GDM1 (cell line): Measurements from ENCODE around the gene ARHGAP8.

Experiments
- DNase-seq: peaks from one replicate; lab custom pipeline; 2025; lab: John Stamatoyannopoulos, UW

Gene ARHGAP8

DNA sequence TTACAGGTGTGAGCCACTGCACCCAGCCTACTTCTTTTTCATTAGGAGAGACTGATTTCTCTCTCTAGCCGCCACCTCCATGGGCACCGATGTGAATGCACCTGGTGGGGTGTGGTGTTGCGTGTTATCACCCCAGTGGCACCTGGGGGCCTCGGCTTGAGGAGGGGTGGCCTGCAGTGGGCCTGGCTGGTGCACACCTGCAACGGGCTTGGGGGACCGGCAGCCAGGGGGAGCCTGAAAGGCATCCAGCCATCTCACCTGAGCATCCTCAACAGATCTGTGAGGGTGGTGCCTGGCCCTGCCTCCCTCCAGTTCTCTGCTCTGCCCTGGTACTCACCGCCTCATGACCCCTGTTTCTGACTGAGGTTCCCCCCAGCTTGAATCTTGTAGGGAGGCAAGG, 108.9 kb downstream of the ARHGAP8 start:
- DNase-seq: no peak

DNA sequence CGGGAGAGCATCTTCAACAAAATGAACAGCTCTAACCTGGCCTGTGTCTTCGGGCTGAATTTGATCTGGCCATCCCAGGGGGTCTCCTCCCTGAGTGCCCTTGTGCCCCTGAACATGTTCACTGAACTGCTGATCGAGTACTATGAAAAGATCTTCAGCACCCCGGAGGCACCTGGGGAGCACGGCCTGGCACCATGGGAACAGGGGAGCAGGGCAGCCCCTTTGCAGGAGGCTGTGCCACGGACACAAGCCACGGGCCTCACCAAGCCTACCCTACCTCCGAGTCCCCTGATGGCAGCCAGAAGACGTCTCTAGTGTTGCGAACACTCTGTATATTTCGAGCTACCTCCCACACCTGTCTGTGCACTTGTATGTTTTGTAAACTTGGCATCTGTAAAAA, 109.9 kb downstream of the ARHGAP8 start:
- no peak for DNase-seq

DNA sequence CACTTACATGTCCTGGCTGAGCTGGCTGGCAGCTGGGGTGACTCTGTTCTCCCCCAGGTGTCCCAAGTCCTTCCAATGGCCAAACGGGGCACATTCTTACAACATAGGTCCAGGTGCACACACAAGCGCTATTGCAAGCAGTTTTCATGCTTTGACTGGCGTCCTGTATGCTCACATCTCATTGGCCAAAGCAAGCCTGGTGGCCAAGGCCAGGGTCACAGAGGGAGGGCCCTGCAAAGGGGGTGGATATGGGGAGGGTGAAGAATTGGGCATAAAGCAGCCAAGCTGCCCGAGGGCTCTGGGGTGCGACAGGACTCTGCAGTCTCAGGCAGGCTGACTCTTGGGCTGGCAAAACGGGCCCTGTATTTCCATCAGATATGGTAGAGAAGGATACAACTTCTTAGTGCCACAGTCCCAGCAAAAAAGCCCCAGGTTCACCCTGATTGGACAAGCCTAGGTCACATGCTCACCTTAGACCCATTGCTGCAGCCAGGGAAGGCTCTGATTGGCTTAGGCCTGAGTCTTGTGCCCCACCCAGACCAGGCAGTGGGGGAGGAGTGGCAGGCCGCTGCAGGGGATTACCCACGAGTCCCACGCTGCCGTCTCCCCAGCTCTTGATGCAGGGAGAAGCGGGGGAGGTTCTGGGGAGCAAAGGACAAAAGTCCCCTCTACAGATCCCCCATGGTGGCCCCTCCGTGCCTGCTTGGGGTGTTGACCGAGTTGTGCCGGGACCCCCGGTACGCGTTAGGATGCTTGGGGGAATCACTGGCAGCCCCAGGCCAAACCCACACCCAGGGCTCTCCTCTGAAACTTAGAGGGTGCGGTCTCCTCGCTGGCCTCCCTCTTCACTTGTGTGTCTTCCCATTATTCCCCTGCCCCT, 110.8 kb downstream of the ARHGAP8 start:
- DNase-seq: no peak

DNA sequence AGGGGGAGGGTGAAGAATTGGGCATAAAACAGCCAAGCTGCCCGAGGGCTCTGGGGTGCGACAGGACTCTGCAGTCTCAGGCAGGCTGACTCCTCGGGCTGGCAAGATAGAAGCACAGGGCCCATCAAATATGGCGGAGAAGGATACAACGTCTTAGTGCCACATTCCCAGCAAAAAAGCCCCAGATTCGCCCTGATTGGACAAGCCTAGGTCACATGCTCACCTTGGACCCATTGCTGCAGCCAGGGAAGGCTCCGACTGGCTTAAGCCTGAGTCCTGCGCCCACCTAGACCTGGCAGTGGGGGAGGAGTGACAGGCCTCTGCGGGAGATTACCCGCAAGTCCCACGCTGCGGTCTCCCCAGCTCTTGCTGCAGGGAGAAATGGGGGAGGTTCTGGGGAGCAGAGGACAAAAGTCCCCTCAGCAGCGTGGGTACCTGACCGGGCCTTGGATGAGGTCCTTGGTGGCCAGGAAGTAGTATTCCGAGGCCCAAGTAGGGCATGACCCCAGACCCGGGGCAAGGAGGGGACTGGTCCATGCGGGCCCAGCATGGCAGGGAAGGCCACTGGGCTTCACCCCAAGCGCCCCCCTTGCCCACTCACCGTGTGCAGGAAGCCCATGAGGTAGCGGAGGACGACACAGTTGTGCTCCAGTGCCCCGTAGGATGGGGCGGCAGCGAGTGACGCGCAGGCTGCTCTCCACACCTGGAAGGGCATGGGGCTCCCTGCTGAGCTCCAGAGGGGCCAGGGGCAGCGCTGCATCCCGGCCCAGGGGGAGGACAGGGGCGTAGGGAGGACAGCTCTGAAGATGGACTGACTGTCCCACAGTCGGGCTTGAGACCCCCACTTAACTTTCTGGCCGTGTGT, 113.0 kb downstream of the ARHGAP8 start:
- no peak for DNase-seq

DNA sequence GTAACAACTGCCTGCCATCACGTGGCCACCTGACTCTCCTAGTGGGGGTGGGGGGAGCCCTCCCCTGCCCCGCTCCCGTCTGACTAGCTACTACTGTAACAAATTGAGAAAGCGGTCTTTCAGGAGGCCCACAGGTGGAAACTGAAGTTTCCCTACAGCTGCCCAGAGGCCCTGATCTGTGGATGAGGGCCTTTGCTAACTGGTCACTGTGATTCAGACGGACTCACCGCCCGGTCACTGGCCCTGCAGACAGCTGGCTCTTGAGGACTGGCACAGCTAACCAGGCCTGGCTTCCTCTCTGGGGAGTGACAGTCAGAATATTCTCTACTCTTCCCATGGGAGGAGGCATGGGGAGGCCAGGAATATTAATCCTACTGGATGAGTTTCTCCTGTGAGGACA, 116.8 kb downstream of the ARHGAP8 start:
- DNase-seq: no peak

DNA sequence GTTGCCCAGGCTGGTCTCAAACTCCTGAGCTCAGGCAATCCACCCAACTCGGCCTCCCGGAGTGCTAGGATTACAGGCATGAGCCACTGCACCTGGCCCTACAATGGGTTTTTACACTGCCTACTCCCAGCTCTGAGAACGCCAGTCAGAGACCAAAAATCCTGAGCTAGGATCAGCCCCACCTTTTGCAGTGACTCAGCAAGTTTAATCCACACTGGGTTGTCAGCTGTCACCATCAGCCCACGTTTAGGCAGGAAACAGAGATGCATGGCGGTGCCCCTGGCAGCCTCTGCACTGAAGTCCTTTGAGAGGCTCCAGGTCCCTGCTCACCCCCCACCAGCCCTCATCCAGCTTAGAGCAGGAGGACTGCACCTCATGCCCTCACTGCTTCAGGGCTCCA, 117.6 kb downstream of the ARHGAP8 start:
- peak; percentile 63 for DNase-seq

DNA sequence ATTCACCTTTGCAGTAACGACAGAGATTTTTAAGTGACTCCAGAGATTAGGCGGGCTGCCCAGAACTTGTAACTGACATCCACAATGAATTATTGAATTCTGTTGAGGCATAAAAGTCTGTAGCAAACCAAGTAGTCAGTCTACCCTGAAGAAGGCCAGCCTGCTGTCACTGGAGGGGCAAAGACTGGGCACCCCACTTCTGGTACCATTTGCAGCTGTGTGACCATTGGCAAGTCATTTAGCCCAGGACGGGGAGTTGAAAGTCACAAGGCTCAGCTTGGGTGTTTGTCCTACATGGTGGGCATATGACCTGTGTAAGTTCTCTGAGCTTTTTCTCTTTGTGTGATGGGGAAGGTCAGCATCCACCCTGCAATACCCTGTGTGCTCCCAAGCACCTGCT, 119.4 kb downstream of the ARHGAP8 start:
- no peak for DNase-seq

DNA sequence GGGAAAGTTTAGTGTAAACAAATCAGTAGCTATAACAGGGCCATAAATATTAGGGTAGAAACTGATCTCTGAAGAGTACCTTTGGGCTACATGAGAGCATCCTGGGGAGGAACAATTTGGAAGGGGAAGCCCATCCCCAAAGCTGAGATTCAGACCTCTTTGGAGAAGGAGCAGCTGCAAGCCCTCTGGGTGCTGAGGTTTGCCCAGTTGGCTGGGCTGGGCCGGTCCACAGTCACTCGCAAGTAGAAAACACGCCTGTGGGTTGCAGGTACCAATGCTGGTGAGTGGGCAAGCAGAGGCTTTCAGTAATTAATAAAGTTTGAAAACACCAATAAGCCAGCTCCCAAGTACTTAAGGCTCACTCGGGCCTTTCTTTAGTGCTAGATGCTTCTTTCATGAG, 124.5 kb downstream of the ARHGAP8 start:
- DNase-seq: no peak

DNA sequence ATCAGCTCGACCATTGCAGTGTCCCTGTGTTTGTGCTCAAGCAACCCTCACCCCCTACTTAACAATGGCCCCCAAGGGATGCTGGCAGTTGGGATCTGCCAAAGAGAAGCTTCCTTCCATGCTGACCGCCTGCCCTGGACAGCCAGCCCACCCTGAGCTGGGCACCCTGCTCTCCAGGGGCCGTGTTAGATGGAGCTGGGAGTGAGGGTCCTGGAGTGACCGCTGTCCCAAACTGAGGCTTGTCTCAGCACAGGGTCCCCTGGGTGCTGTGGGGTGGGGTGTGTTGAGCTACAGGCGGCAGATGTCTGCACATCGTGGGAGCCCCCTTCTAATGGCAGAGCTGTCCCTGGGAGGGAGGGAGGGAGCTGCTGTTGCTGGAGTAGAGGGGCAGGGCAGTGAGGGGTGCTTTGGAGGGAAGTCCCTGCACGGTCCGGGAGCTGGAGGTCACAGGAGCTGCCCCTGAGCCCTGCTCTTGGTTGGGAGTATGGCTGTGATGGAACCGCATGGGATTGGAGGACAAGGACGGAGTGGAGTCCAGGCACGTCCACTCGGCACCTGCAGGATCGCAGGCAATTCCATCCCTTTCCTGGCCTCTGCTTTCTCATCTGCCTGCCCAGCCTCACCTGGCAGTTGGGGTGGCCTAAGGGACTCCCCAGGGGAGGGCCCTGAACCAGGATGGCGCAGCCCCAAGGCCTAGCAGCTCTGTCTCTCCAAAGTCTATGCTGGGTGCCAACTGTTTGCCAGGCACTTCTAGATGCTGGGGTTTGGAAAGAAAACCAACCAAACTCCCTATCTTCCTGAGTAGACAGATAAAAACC, 126.3 kb downstream of the ARHGAP8 start:
- DNase-seq: no peak

DNA sequence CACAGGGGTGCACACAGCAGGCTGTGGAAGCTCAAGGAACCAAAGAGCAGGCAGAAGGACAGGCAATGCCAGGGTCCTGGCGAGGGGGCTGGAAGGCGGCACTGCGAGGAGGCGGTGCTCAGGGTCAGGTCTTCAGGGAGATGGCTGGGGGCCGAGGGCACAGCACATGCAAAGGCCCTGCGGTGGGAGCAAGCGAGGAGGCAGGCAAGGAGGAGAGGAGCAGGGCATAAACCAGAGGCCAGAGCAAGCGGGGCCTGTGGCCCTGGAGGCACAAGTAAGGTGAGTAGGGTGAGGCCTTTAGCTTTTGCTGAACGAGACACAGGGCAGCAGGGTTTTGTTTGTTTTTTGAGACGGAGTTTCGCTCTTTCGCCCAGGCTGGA, 126.9 kb downstream of the ARHGAP8 start:
- DNase-seq: no peak

DNA sequence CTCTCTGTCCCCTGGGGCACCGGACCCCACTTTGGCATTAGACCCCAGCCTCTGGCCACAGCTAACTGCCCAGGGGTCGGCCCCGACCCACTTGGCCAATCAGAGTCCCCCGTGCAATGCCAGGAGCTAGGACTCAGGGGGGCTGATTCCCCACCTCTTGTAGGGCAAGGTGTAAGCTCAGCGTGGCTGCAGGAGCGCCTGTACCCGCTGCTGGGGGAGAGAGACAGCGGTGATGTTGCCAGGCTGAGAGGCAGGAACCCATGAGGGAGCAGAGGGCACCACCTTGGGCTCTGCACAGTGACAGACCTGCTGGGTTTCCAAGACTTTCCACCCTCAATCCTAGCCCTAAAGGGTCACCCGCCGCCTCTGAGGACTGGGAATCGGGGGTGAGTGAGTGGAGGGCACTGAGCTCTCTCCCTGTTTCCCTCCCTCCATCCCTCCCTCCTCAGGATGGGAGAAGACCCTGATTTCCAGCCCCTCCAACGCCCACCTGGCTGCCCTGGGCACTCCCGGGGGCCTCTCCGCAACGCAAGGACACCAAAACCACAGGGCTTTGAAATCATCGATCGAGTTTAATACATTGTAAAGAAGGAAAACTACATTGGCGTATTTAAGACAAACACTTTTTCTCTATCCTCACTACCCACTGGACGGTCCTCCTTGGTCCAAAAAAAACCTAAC, 128.4 kb downstream of the ARHGAP8 start:
- no peak for DNase-seq

DNA sequence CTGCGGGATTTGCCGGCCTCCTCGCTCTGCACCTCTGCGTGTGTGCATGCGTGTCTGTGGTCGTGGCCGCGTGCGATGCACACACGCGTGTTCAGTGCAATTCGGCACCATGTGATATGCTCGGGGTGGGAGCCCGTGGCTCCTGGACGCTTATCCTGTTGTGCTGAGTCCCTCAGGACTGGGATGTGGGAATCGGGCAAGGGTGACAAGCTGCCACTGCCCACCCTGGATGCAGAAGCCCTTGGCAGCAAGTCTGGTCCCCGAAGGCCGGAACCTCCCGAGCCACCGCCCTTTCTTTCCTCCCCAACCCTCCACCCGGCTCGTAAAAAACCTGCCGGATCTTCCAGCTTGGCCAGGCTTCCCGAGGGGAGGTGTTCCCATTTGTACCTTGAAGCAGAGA, 129.2 kb downstream of the ARHGAP8 start:
- DNase-seq: no peak

DNA sequence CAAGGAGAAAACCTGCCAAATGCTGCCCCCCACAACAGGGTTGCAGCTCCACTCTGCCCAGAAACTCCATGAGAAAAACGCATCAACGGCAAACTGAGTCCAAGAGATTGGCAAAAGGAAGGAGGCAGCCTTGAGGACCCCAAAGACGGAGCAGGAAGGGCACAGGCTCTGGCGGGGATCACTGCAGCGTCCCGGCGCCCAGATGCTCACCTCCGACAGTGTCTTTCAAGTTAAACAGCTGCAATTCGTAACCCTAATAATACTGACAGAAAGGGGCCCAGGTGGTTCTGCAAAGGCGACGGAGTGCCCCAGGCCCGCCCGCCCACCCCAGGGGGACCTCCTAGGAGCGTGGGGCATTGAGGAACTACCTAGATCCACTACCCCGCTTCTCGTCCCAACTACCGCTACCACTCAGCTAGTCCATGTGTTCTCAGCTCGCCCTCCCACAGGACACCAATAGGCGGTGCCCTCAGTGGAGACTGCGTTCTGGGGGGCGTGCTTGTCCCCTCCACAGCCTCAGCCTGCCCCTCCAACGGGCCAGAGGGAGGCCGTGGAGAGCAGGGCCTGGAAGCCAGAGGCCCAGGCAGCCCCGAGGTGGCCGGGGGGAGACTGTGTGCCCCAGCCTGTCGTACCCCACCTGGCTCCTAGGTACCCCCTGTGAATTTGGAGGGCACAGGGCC, 130.0 kb downstream of the ARHGAP8 start:
- no peak for DNase-seq

DNA sequence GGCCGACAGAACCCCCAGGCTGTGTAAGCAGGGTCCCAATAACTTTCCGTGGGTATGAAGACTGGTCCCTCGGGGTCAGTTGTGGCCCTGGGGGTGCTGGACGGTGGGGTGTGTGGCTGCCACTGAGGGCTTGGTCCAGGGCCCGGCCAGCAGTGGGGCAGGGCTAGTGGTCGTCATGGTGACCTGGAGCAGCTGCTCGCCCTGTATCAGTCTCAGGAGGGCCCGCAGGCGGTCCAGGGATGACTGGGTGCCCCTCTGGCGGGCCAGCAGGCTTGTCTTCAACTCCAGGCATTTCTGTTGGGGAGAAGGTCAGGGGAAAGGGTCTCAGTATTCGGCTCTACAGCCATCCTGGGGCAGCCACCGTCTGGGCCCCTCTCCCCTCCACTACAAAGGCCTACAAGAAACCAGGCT, 130.6 kb downstream of the ARHGAP8 start:
- DNase-seq: no peak

DNA sequence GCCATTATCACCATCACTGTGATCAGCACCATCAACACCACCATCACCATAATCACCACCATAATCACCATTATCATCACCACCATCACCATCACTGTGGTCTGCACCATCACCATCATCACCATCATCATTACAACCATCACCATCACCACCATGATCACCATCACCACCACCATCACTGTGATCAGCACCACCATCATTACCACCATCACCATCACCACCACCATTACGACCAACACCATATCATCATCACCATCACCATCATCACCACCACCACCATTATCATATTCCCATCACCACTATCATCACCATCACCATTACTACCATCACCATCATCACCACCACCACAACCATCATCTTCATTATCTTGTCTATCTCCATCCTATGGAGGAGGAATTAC, 132.2 kb downstream of the ARHGAP8 start:
- DNase-seq: no peak

DNA sequence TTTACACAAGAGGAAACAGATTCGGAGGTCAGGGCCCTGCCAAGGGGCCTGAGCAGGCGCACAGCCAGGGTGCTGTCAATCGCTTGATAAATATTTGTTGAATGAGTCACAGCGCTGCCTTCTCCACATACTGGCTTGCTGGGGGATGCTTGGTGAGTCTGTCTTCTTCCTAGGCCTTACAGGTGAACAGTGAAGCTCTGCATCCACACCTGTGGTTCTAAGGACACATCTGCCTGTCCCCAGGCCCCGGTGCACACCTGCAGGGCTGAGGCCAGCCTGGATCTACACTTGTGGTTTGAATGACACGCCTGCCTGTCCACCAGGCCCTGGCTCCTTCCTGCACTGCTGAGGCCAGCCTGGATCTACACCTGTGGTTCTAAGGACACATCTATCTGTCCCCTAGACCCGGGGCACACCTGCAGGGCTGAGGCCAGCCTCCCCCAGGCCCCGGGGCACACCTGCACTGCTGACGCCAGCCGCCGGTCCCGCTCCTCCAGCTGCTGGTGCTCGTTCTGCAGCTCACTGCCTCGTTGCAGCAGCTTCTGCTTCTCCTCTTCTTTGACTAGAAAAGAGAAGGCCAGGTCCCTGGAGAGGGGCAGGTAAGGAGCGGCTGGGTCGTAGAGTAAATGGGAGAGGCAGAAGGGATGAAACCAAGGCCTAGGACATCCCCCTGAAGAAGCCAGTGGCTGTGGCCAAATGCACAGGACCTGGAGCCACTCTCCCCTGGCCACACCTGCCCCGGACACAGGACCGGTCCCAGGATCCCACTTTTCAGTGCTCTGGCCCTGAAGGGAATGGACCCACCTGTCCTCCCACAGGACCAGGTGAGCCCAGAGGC, 132.8 kb downstream of the ARHGAP8 start:
- DNase-seq: no peak

DNA sequence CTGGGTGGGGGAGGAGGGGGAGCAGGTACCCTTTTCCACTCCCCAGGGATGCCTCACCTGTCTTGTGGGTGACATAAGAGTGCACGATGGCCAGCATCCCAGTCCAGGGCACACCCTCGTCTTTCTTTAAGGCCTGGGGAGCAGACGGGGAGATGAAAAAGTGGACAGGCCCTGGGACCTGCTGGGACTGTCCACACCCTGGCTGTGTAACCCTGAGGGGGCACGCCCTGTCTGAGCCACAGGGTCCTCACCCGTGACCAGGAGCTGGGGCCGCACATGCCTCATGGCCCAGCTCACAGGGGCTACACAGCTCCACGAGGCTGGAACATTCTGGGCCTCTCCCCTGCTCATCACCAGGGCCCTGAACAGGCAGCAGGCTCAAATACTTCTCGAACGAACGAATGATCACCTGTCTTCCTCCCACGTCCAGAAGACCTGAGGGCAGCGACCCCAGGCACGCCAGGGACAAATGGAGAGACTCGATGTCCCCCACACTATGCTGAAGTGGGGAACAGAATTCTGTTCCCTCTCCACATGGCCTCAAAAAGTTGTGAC, 133.5 kb downstream of the ARHGAP8 start:
- no peak for DNase-seq

DNA sequence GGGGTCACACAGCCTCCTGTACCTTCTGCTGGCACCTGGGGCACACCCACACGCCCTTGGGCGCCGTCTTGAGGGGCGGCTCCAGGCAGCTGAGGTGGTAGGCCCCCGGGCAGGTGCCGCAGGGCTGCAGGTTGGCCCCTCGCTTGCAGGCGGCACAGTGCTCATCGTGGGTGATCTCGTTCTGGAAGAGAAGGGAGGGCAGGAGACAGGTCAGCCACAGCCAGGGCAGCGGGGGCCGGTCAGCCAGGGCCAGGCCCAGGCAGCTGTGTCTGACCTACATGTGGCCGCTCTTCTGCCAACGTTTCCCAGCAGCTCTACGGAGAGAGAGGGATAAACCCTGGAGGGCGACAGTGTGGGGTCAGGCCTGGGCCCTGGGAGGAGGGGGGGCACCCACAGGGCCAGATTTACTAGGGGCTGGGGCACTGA, 135.6 kb downstream of the ARHGAP8 start:
- DNase-seq: no peak

DNA sequence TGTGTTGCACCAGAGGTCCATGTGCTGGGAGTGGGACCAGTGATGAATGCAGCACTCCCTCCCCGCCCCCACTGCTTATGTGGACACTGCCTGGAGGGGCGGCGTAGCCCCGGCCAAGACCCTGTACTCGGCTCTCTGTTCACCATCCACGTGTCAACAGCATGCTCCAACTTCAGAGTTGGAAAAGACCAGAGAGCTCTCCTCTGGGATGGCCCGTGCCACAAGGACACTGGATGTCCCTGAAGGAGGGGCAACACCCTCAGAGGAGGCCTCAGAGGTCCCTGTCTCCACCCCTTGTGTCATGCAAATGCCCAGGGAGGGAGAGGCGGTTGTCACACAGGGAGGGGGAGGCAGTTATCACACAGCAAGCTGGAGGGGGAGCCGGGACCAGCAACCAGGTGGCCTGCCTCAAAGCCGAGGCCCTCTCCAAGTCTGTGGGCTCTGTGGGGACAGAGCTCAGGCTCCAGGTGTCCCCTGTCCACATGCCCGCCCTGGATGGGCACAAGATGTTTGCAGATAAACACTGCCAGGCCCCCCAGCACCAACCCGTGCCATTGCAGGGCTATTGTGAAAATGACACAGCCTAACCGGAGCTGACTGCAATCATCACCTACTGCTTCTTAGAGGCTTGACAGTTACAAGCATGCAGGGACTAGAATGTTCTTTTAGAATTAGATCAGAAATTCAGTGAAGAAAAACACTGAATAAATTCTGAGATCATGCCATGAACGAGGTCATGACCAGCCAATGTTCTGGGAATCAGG, 136.3 kb downstream of the ARHGAP8 start:
- DNase-seq: no peak
